GM23338 (cell line): Measurements from ENCODE around the gene FURIN. TPM values are rescaled to one million over a fixed set of nuclear protein-coding genes. Genes with fewer than 3 reads are reported as not detected.

Experiments
- ATAC-seq: fragments of 200-7000 bp; cut with Tn5 transposase; 3 replicates; pipeline ENCODE4 v1.9.1; 2020
- DNase-seq: peaks from one replicate; pipeline ENCODE4 v3.0.0-alpha.2; 2015; ENCODE audit warnings: low spot score
- H2AFZ ChIP-seq: fragments of 200-600 bp; sonication (generic); 2 replicates; pipeline ENCODE4 v1.8.0; 2016; ENCODE audit warnings: antibody characterized with exemption, mild to moderate bottlenecking, moderate library complexity
- H3F3A ChIP-seq: fragments of 200-600 bp; sonication (generic); replicated peaks from 2 replicates; pipeline ENCODE4 v1.8.0; 2017; ENCODE audit warnings: antibody characterized with exemption, mixed run types, low read depth
- H3K27ac ChIP-seq: fragments of 200-600 bp; sonication (generic); 2 replicates; pipeline ENCODE4 v1.6.1; 2016; ENCODE audit warnings: low read depth
- H3K27me3 ChIP-seq: fragments of 200-600 bp; sonication (generic); 2 replicates; pipeline ENCODE4 v1.8.0; 2016; ENCODE audit warnings: mild to moderate bottlenecking, mixed run types, moderate library complexity; ENCODE audit not compliant: insufficient read depth
- H3K36me3 ChIP-seq: fragments of 200-600 bp; sonication (generic); 2 replicates; pipeline ENCODE4 v1.8.0; 2016; ENCODE audit warnings: mild to moderate bottlenecking; ENCODE audit not compliant: insufficient read depth
- H3K4me1 ChIP-seq: fragments of 200-600 bp; sonication (generic); 2 replicates; pipeline ENCODE4 v1.8.0; 2016; ENCODE audit warnings: mild to moderate bottlenecking, moderate library complexity; ENCODE audit not compliant: insufficient read depth
- H3K4me2 ChIP-seq: fragments of 200-600 bp; sonication (generic); 2 replicates; pipeline ENCODE4 v1.7.1; 2017; ENCODE audit warnings: mixed run types
- H3K4me3 ChIP-seq: fragments of 200-600 bp; sonication (generic); 2 replicates; pipeline ENCODE4 v1.6.1; 2016; ENCODE audit warnings: mixed run types
- H3K79me2 ChIP-seq: fragments of 200-600 bp; sonication (generic); replicated peaks from 2 replicates; pipeline ENCODE4 v1.8.0; 2017; ENCODE audit warnings: mild to moderate bottlenecking; ENCODE audit not compliant: insufficient read depth
- H3K9me2 ChIP-seq: fragments of 200-600 bp; sonication (generic); 2 replicates; pipeline ENCODE4 v1.8.0; 2017; ENCODE audit not compliant: insufficient read depth
- H4K20me1 ChIP-seq: fragments of 200-600 bp; sonication (generic); replicated peaks from 2 replicates; pipeline ENCODE4 v1.8.0; 2017; ENCODE audit warnings: mild to moderate bottlenecking; ENCODE audit not compliant: insufficient read depth
- H3K27ac Mint-ChIP-seq: 2 replicates; pipeline ENCODE4 v1.8.0; 2020; ENCODE audit warnings: inconsistent platforms, mild to moderate bottlenecking, moderate library complexity, mixed read lengths
- H3K27me3 Mint-ChIP-seq: 3 replicates; pipeline ENCODE4 v1.8.0; 2022; ENCODE audit warnings: low read depth, mild to moderate bottlenecking, moderate library complexity, mixed read lengths, inconsistent platforms; ENCODE audit not compliant: insufficient read depth, poor library complexity
- H3K36me3 Mint-ChIP-seq: 3 replicates; pipeline ENCODE4 v1.8.0; 2021; ENCODE audit warnings: low read depth, mild to moderate bottlenecking, inconsistent platforms, moderate library complexity, mixed read lengths
- H3K4me1 Mint-ChIP-seq: 3 replicates; pipeline ENCODE4 v1.8.0; 2020; ENCODE audit warnings: mild to moderate bottlenecking, inconsistent platforms, mixed read lengths
- H3K4me3 Mint-ChIP-seq: 3 replicates; pipeline ENCODE4 v1.8.0; 2021; ENCODE audit warnings: moderate library complexity, mild to moderate bottlenecking, inconsistent platforms, mixed read lengths
- H3K9me3 Mint-ChIP-seq: 3 replicates; pipeline ENCODE4 v1.8.0; 2020; ENCODE audit warnings: moderate library complexity, mild to moderate bottlenecking, inconsistent platforms, mixed read lengths
- CREB1 ChIP-seq: fragments of 250-450 bp; sonication (Bioruptor Pico); IDR thresholded peaks from 2 replicates; pipeline ENCODE4 v1.5.0; 2020; ENCODE audit warnings: low read depth, mild to moderate bottlenecking, moderate library complexity
- EZH2 ChIP-seq: fragments of 200-600 bp; sonication (generic); IDR thresholded peaks from one replicate; pipeline ENCODE4 v1.8.0; 2017; ENCODE audit warnings: antibody characterized with exemption, mild to moderate bottlenecking, low read depth; ENCODE audit not compliant: unreplicated experiment
- EZH2phosphoT487 ChIP-seq: fragments of 200-600 bp; sonication (generic); IDR thresholded peaks from one replicate; pipeline ENCODE4 v1.8.1; 2018; ENCODE audit warnings: antibody characterized with exemption; ENCODE audit not compliant: unreplicated experiment
- JUNB ChIP-seq: IDR thresholded peaks from one replicate; pipeline ENCODE4 v1.6.1; 2016; ENCODE audit warnings: antibody characterized with exemption; ENCODE audit not compliant: unreplicated experiment
- NANOG ChIP-seq: IDR thresholded peaks from 2 replicates; pipeline ENCODE4 v1.6.1; 2016; ENCODE audit warnings: antibody characterized with exemption, borderline replicate concordance
- POLR2AphosphoS5 ChIP-seq: IDR thresholded peaks from 2 replicates; pipeline ENCODE4 v1.6.1; 2016; ENCODE audit warnings: antibody characterized with exemption, low read depth
- STAT1 ChIP-seq: IDR thresholded peaks from one replicate; pipeline ENCODE4 v1.6.1; 2016; ENCODE audit warnings: antibody characterized with exemption; ENCODE audit not compliant: unreplicated experiment
- ZNF114 ChIP-seq: fragments of 250-450 bp; sonication (Bioruptor Pico); IDR thresholded peaks from 2 replicates; pipeline ENCODE4 v1.5.0; 2020; ENCODE audit warnings: mild to moderate bottlenecking, moderate library complexity
- ZNF331 ChIP-seq: fragments of 250-450 bp; sonication (Bioruptor Pico); IDR thresholded peaks from 2 replicates; pipeline ENCODE4 v1.5.0; 2020; ENCODE audit warnings: low read depth, mild to moderate bottlenecking, moderate library complexity
- polyA plus RNA-seq: library from polyadenylated mRNA; unstranded; fragments of >200 nt; fragmentation: Nextera tagmentation; extraction: Ambion mirVana; gene quantifications from 2 replicates; pipeline ENCODE4 v1.2.1, GENCODE V29; 2016
- total RNA-seq: library from RNA; depleted of rRNA; stranded (reverse); fragments of >200 nt; shearing (Covaris generic); gene quantifications from 2 replicates; pipeline ENCODE4 v1.2.3, GENCODE V29; 2014
- TF ChIP-seq, protein P1 (sequence below): IDR thresholded peaks from one replicate; pipeline ENCODE4 v1.6.1; 2018; ENCODE audit warnings: antibody characterized with exemption; ENCODE audit not compliant: unreplicated experiment
- TF ChIP-seq, protein P2 (sequence below): IDR thresholded peaks from 2 replicates; pipeline ENCODE4 v1.6.1; 2016; ENCODE audit warnings: antibody characterized with exemption

FURIN gene
- total and polyA plus RNA-seq, 2 experiments from 2014 or later: 6.3 to 20.9 TPM

- Mint-ChIP-seq H3K9me3 (no peaks in the 10 kb centered on the region; the same call in 2 of the 3 replicates), H3K27me3 (peaks cover 24% of the 10 kb centered on the region), H3K4me1 (peaks cover 15% of the 10 kb centered on the region), H3K36me3 (peaks cover 11% of the 10 kb centered on the region), H3K4me3 (no peak overlapping the region), H3K27ac (no peak overlapping the region)
- no peaks in the 10 kb centered on the region for H3K79me2 ChIP-seq
- H3K4me3 ChIP-seq: no peak overlapping the region
- no peak for DNase-seq
- peaks cover 18% of the 10 kb centered on the region for H3K4me1 ChIP-seq
- no peaks in the 10 kb centered on the region for H4K20me1 ChIP-seq
- no peak for ATAC-seq
- H3K9me2 ChIP-seq: no peaks in the 10 kb centered on the region
- no peak overlapping the region for H3K4me2 ChIP-seq
- H3K27ac ChIP-seq: no peak overlapping the region
- H3K36me3 ChIP-seq: no peaks in the 10 kb centered on the region
- peaks cover 24% of the 10 kb centered on the region for H3K27me3 ChIP-seq
- TF ChIP-seq POLR2AphosphoS5: no peak
- TF ChIP-seq, protein P1, sequence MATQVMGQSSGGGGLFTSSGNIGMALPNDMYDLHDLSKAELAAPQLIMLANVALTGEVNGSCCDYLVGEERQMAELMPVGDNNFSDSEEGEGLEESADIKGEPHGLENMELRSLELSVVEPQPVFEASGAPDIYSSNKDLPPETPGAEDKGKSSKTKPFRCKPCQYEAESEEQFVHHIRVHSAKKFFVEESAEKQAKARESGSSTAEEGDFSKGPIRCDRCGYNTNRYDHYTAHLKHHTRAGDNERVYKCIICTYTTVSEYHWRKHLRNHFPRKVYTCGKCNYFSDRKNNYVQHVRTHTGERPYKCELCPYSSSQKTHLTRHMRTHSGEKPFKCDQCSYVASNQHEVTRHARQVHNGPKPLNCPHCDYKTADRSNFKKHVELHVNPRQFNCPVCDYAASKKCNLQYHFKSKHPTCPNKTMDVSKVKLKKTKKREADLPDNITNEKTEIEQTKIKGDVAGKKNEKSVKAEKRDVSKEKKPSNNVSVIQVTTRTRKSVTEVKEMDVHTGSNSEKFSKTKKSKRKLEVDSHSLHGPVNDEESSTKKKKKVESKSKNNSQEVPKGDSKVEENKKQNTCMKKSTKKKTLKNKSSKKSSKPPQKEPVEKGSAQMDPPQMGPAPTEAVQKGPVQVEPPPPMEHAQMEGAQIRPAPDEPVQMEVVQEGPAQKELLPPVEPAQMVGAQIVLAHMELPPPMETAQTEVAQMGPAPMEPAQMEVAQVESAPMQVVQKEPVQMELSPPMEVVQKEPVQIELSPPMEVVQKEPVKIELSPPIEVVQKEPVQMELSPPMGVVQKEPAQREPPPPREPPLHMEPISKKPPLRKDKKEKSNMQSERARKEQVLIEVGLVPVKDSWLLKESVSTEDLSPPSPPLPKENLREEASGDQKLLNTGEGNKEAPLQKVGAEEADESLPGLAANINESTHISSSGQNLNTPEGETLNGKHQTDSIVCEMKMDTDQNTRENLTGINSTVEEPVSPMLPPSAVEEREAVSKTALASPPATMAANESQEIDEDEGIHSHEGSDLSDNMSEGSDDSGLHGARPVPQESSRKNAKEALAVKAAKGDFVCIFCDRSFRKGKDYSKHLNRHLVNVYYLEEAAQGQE: no peak
- no peak for TF ChIP-seq ZNF331 (CRISPR knock-in tag)
- TF ChIP-seq, protein P2, sequence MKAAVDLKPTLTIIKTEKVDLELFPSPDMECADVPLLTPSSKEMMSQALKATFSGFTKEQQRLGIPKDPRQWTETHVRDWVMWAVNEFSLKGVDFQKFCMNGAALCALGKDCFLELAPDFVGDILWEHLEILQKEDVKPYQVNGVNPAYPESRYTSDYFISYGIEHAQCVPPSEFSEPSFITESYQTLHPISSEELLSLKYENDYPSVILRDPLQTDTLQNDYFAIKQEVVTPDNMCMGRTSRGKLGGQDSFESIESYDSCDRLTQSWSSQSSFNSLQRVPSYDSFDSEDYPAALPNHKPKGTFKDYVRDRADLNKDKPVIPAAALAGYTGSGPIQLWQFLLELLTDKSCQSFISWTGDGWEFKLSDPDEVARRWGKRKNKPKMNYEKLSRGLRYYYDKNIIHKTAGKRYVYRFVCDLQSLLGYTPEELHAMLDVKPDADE: no peak
- TF ChIP-seq ZNF114 (CRISPR knock-in tag): no peak
- TF ChIP-seq STAT1: no peak
- TF ChIP-seq NANOG: no peak
- no peak for TF ChIP-seq JUNB
- TF ChIP-seq EZH2: no peak
- TF ChIP-seq CREB1 (CRISPR knock-in tag): no peak
- no peak for TF ChIP-seq EZH2phosphoT487
- H2AFZ ChIP-seq: no peak overlapping the region
- H3F3A ChIP-seq: peaks cover 15% of the 10 kb centered on the region
Observed at GRCh38 chr15:90905306-90906180, 37.2 kb downstream of the FURIN start.
